KMS-11 (cell line): ENCODE results near the gene MTMR2.
A peak's percentile ranks its signal among the peaks of the same experiment; 100 is the strongest.

Experiments
- H2AFZ ChIP-seq: fragments of 200-600 bp; sonication (generic); 2 replicates; pipeline ENCODE4 v1.6.1; 2016; ENCODE audit warnings: antibody characterized with exemption, mixed run types, low read depth
- H3K27ac ChIP-seq: fragments of 200-600 bp; sonication (generic); 2 replicates; pipeline ENCODE4 v1.6.1; 2016; ENCODE audit warnings: mild to moderate bottlenecking, mixed run types
- H3K27me3 ChIP-seq: fragments of 200-600 bp; sonication (generic); 2 replicates; pipeline ENCODE4 v1.6.1; 2017; ENCODE audit warnings: mild to moderate bottlenecking, low read depth, mixed run types, moderate library complexity; ENCODE audit not compliant: insufficient read depth
- H3K36me3 ChIP-seq: fragments of 200-600 bp; sonication (generic); 2 replicates; pipeline ENCODE4 v1.6.1; 2017; ENCODE audit warnings: mild to moderate bottlenecking, mixed run types; ENCODE audit not compliant: insufficient read depth
- H3K4me1 ChIP-seq: fragments of 200-600 bp; sonication (generic); 2 replicates; pipeline ENCODE4 v1.6.1; 2016; ENCODE audit warnings: mild to moderate bottlenecking, low read depth, mixed run types; ENCODE audit not compliant: poor library complexity, severe bottlenecking
- H3K4me2 ChIP-seq: fragments of 200-600 bp; sonication (generic); 2 replicates; pipeline ENCODE4 v1.7.0; 2016; ENCODE audit warnings: mild to moderate bottlenecking, mixed run types
- H3K4me3 ChIP-seq: fragments of 200-600 bp; sonication (generic); IDR thresholded peaks from 2 replicates; pipeline ENCODE4 v1.6.1; 2017; ENCODE audit warnings: low read depth, low read length, mixed read lengths; ENCODE audit not compliant: insufficient read depth
- H3K79me2 ChIP-seq: fragments of 200-600 bp; sonication (generic); 2 replicates; pipeline ENCODE4 v1.6.1; 2016; ENCODE audit warnings: low read depth, mixed run types; ENCODE audit not compliant: insufficient read depth
- H3K9ac ChIP-seq: fragments of 200-600 bp; sonication (generic); 2 replicates; pipeline ENCODE4 v1.6.1; 2016; ENCODE audit warnings: mild to moderate bottlenecking, mixed run types
- H4K20me1 ChIP-seq: fragments of 200-600 bp; sonication (generic); 2 replicates; pipeline ENCODE4 v1.6.1; 2016; ENCODE audit warnings: mild to moderate bottlenecking, mixed run types; ENCODE audit not compliant: insufficient read depth
- TF ChIP-seq, protein P1 (sequence below): fragments of 200-600 bp; sonication (generic); conservative IDR thresholded peaks from 2 replicates; pipeline ENCODE4 v1.6.1; 2017; ENCODE audit warnings: low read depth, mild to moderate bottlenecking, antibody characterized with exemption, low read length, moderate library complexity, mixed read lengths

The MTMR2 gene

DNA sequence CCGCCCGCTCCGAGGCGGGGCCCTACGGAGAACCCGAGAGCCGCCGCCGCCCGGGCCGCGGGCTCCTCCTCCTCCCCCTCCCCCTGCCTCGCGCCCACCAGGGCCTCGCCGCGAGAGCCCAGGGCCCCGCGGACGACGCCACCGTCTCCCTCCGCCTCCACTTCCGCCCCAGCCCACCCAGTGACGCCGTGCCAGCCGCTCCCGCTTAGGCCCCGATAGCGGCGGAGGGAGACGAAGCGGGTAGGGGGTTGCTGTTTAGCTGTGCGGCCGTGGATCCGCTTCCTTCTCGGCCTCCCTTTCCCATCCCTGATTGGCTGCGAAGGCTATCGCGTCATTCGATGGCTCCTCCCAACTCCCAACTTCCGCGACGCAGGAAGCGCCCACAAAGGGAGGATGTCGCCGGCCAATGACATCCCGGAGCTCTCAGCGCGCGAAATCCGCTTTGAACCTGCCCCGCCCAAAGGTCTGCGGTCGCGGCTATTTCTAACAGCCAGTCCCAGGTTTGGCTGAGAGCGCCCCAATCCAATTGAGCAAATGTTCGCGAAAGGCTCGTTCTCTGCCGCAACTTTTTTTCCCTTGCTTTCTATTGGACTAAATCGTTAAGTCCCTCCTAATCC is 134.3 kb downstream of the MTMR2 start, which contains the start of gene FAM76B:
Gene FAM76B, minus strand, starts transcription at position 277 of the 617 bp plus-strand sequence. CDS start 304 bp downstream, outside the sequence.
- Histone ChIP-seq H2AFZ (peak within 1 kb of the TSS; percentile 54), H3K4me1 (peaks cover 20% of the 10 kb centered on the region), H3K4me2 (peak within 1 kb of the TSS; percentile 88), H3K9ac (peak within 1 kb of the TSS; percentile 91), H3K27me3 (no peaks in the 10 kb centered on the region), H3K36me3 (peaks cover 4% of the 10 kb centered on the region; the same call in 1 of the 2 replicates), H3K27ac (peak within 1 kb of the TSS; percentile 99), H3K4me3 (no peak within 1 kb of the TSS), H4K20me1 (no peaks in the 10 kb centered on the region), H3K79me2 (peaks cover 49% of the 10 kb centered on the region)
- TF ChIP-seq, protein P1, sequence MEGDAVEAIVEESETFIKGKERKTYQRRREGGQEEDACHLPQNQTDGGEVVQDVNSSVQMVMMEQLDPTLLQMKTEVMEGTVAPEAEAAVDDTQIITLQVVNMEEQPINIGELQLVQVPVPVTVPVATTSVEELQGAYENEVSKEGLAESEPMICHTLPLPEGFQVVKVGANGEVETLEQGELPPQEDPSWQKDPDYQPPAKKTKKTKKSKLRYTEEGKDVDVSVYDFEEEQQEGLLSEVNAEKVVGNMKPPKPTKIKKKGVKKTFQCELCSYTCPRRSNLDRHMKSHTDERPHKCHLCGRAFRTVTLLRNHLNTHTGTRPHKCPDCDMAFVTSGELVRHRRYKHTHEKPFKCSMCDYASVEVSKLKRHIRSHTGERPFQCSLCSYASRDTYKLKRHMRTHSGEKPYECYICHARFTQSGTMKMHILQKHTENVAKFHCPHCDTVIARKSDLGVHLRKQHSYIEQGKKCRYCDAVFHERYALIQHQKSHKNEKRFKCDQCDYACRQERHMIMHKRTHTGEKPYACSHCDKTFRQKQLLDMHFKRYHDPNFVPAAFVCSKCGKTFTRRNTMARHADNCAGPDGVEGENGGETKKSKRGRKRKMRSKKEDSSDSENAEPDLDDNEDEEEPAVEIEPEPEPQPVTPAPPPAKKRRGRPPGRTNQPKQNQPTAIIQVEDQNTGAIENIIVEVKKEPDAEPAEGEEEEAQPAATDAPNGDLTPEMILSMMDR, result no peak

DNA sequence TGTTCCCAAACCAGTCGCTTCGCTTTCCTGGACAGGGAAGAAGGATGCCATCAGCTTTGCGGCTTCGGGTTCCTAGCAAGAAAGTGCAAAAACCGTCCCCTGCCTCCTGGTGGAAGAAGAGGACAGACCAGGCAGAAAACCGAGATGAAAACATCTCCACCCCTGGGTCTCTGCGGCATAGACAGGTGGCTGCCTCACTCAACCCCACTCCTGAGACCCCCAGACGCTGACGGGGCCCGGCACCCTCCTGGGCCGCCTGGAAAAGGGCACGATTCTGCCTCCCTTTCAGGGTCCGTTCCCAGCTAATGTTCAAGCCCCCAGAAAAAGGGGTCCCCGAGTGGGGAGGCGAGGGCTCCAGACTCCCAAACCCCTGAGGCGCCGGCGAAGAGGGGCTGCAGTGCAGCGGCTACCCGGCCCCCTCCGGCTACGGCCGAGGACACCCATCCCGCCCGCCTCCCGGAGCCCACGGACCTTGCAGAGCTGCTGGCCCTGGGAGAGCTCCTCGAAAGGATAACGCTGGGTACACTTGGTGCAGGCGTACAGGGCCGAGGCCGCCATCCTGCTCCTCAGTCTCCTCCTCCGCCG is 134.9 kb downstream of the MTMR2 start:
- peaks cover 49% of the 10 kb centered on the region for H3K79me2 ChIP-seq
- peak overlapping the region; percentile 91 for H3K9ac ChIP-seq
- no peak overlapping the region for H3K4me3 ChIP-seq
- peak overlapping the region; percentile 99 for H3K27ac ChIP-seq
- H3K27me3 ChIP-seq, result no peaks in the 10 kb centered on the region
- H2AFZ ChIP-seq, result peak overlapping the region; percentile 54
- peaks cover 4% of the 10 kb centered on the region; the same call in 1 of the 2 replicates for H3K36me3 ChIP-seq
- H3K4me2 ChIP-seq, result peak overlapping the region; percentile 88
- TF ChIP-seq, protein P1, result peak; percentile 31; the same call in 1 of the 2 replicates
- H4K20me1 ChIP-seq, result no peaks in the 10 kb centered on the region
- H3K4me1 ChIP-seq, result peaks cover 20% of the 10 kb centered on the region
